Spinal cord (tissue), 10 donors: ENCODE data around the gene DOK4. TPM values are rescaled to one million over a fixed set of nuclear protein-coding genes. Genes with fewer than 3 reads are reported as not detected.

Source experiments
- DNase-seq, 6 donors: peaks; one replicate each; pipeline versions ENCODE4 v3.0.0 to v3.0.0-alpha.2; 2013 to 2015; ENCODE audit warnings: low spot score in 6 of 6, low read depth in 4 of 6
- H3K27ac ChIP-seq: one replicate; pipeline ENCODE4 v1.5.1; 2013; ENCODE audit warnings: low read depth, low read length, control low read depth
- H3K27me3 ChIP-seq: one replicate; pipeline ENCODE4 v1.6.1; 2013; ENCODE audit warnings: low read length; ENCODE audit not compliant: control insufficient read depth, insufficient read depth
- H3K36me3 ChIP-seq: one replicate; pipeline ENCODE4 v1.6.1; 2013; ENCODE audit warnings: low read length; ENCODE audit not compliant: control insufficient read depth, insufficient read depth
- H3K4me1 ChIP-seq: one replicate; pipeline ENCODE4 v1.6.1; 2013; ENCODE audit warnings: low read length; ENCODE audit not compliant: control insufficient read depth, insufficient read depth
- H3K4me3 ChIP-seq: one replicate; pipeline ENCODE4 v1.5.1; 2013; ENCODE audit warnings: low read depth, low read length, control low read depth
- H3K9me3 ChIP-seq: one replicate; pipeline ENCODE4 v1.6.1; 2013; ENCODE audit warnings: low read length; ENCODE audit not compliant: control insufficient read depth, insufficient read depth
- WGBS: methylation state at CpG from one replicate; pipeline ENCODE4 v1.1.5; 2013; ENCODE audit warnings: missing lambda C conversion rate; ENCODE audit not compliant: insufficient coverage; 5-methylcytosine and 5-hydroxymethylcytosine counted together
- polyA plus RNA-seq, 2 donors: library from polyadenylated mRNA; unstranded; fragments of 120-200 nt; gene quantifications; one replicate each; pipeline ENCODE4 v1.2.1, GENCODE V29; 2013; ENCODE audit not compliant: insufficient read length in 2 of 2
- total RNA-seq, 2 donors: library from RNA; depleted of rRNA in 1 of 2; stranded (reverse); fragments of 120-200 nt in 1 of 2; fragments of >200 nt in 1 of 2; gene quantifications; one replicate each; pipeline versions ENCODE4 v1.2.3 to v1.2.4, GENCODE V29; 2013 to 2014
- donor health status: healthy.

The DOK4 gene
- total and polyA plus RNA-seq, 4 donors: 23.0 to 62.8 (median 43.5) TPM

GRCh38 chr16:57530522-57531252 is 44.4 kb upstream of the DOK4 start:
- Histone ChIP-seq H3K9me3 (no peaks in the 10 kb centered on the region), H3K4me1 (peaks cover 56% of the 10 kb centered on the region), H3K27ac (no peak overlapping the region), H3K27me3 (peaks cover 9% of the 10 kb centered on the region), H3K4me3 (no peak overlapping the region), H3K36me3 (peaks cover 6% of the 10 kb centered on the region)
- 88% methylated on average over 22 of the region's 22 CpGs for WGBS
- DNase-seq: no peak

GRCh38 chr16:57530104-57530521 is 43.8 kb upstream of the DOK4 start:
- H3K9me3 ChIP-seq: no peaks in the 10 kb centered on the region
- H3K4me3 ChIP-seq: no peak overlapping the region
- H3K27me3 ChIP-seq: peaks cover 9% of the 10 kb centered on the region
- 62% methylated on average over 7 of the region's 7 CpGs for WGBS
- DNase-seq: no peak
- no peak overlapping the region for H3K27ac ChIP-seq
- peaks cover 50% of the 10 kb centered on the region for H3K4me1 ChIP-seq
- H3K36me3 ChIP-seq: peaks cover 8% of the 10 kb centered on the region

GRCh38 chr16:57529391-57530103 is 43.3 kb upstream of the DOK4 start:
- DNase-seq: no peak
- peaks cover 45% of the 10 kb centered on the region for H3K4me1 ChIP-seq
- no peak overlapping the region for H3K4me3 ChIP-seq
- peaks cover 9% of the 10 kb centered on the region for H3K27me3 ChIP-seq
- WGBS: 46% methylated on average over 8 of the region's 14 CpGs
- no peaks in the 10 kb centered on the region for H3K9me3 ChIP-seq
- H3K27ac ChIP-seq: no peak overlapping the region
- peaks cover 8% of the 10 kb centered on the region for H3K36me3 ChIP-seq

GRCh38 chr16:57528499-57529390 is 42.5 kb upstream of the DOK4 start:
- H3K36me3 ChIP-seq: peaks cover 8% of the 10 kb centered on the region
- no peak overlapping the region for H3K27ac ChIP-seq
- no peak overlapping the region for H3K4me3 ChIP-seq
- DNase-seq: peak in 2 of 6 donors; percentile 30 to 33
- peaks cover 9% of the 10 kb centered on the region for H3K27me3 ChIP-seq
- H3K4me1 ChIP-seq: peaks cover 37% of the 10 kb centered on the region
- 21% methylated on average over 126 of the region's 126 CpGs for WGBS
- no peaks in the 10 kb centered on the region for H3K9me3 ChIP-seq

GRCh38 chr16:57527610-57528360 is 41.5 kb upstream of the DOK4 start:
- Histone ChIP-seq H3K4me1 (peaks cover 27% of the 10 kb centered on the region), H3K4me3 (no peak overlapping the region), H3K27me3 (peaks cover 9% of the 10 kb centered on the region), H3K27ac (no peak overlapping the region), H3K36me3 (peaks cover 7% of the 10 kb centered on the region), H3K9me3 (no peaks in the 10 kb centered on the region)
- no peak for DNase-seq
- 92% methylated on average over 18 of the region's 19 CpGs for WGBS

GRCh38 chr16:57527027-57527426 is 40.7 kb upstream of the DOK4 start:
- WGBS: 90% methylated on average over 3 of the region's 4 CpGs
- no peaks in the 10 kb centered on the region for H3K9me3 ChIP-seq
- no peak for DNase-seq

GRCh38 chr16:57526498-57526897 is 40.2 kb upstream of the DOK4 start:
- Histone ChIP-seq H3K27ac (no peak overlapping the region), H3K27me3 (peaks cover 9% of the 10 kb centered on the region), H3K4me1 (peaks cover 16% of the 10 kb centered on the region), H3K4me3 (no peak overlapping the region), H3K36me3 (peaks cover 5% of the 10 kb centered on the region), H3K9me3 (no peaks in the 10 kb centered on the region)
- DNase-seq: no peak
- WGBS: 91% methylated on average over 4 of the region's 6 CpGs

More at GRCh38 chr16:57527027-57527426, 40.7 kb upstream of the DOK4 start:
- H3K4me1 ChIP-seq: peaks cover 20% of the 10 kb centered on the region
- H3K27me3 ChIP-seq: peaks cover 9% of the 10 kb centered on the region
- no peak overlapping the region for H3K27ac ChIP-seq
- H3K4me3 ChIP-seq: no peak overlapping the region
- H3K36me3 ChIP-seq: peaks cover 5% of the 10 kb centered on the region

GRCh38 chr16:57525761-57526160 is 39.5 kb upstream of the DOK4 start:
- H3K9me3 ChIP-seq: no peaks in the 10 kb centered on the region
- no peak overlapping the region for H3K27ac ChIP-seq
- no peak for DNase-seq
- H3K4me3 ChIP-seq: no peak overlapping the region
- 88% methylated on average over 18 of the region's 18 CpGs for WGBS
- peaks cover 12% of the 10 kb centered on the region for H3K4me1 ChIP-seq
- peaks cover 9% of the 10 kb centered on the region for H3K27me3 ChIP-seq
- peaks cover 5% of the 10 kb centered on the region for H3K36me3 ChIP-seq

GRCh38 chr16:57522960-57523359 is 36.7 kb upstream of the DOK4 start:
- no peak for DNase-seq
- Histone ChIP-seq H3K27me3 (no peaks in the 10 kb centered on the region), H3K4me1 (no peaks in the 10 kb centered on the region), H3K9me3 (no peaks in the 10 kb centered on the region), H3K36me3 (peaks cover 17% of the 10 kb centered on the region), H3K27ac (no peak overlapping the region), H3K4me3 (no peak overlapping the region)
- WGBS: 93% methylated on average over 5 of the region's 8 CpGs
